Measurements from ENCODE around the gene ORMDL1. TPM values are rescaled to one million over a fixed set of nuclear protein-coding genes. Genes with fewer than 3 reads are reported as not detected.
A peak's percentile ranks its signal among the peaks of the same experiment; 100 is the strongest.

ORMDL1 gene
- total and polyA plus RNA-seq, 2 of the 13 experiments (the other 11 are each of a cell fraction or from before 2014, with no cell fraction given): 67.5 to 160 TPM

GRCh38 chr2:189783927-189784867 is at the start of gene ORMDL1, which contains the start of gene PMS1 (continued):
- TF ChIP-seq TSC22D2 (CRISPR knock-in tag; IDR thresholded peaks at IDR 0.05; ENCODE audit: borderline replicate concordance) (peak; percentile 90; the same call in 1 of the 2 replicates), POLR2AphosphoS5 (IDR thresholded peaks at IDR 0.05; ENCODE audit: low read depth, low read length) (peak; percentile 96), GLMP (CRISPR knock-in tag; IDR thresholded peaks at IDR 0.05; ENCODE audit: borderline replicate concordance) (peak; percentile 76; the same call in 1 of the 2 replicates), SCMH1 (CRISPR knock-in tag; IDR thresholded peaks at IDR 0.05; ENCODE audit: borderline replicate concordance) (no peak), PHB2 (IDR thresholded peaks at IDR 0.05; ENCODE audit: partially characterized antibody) (no peak), HHEX (CRISPR knock-in tag; IDR thresholded peaks at IDR 0.05) (peak; percentile 43), NR2F2 (IDR thresholded peaks at IDR 0.05; ENCODE audit: borderline replicate concordance, low read depth) (no peak), MLX (CRISPR knock-in tag; IDR thresholded peaks at IDR 0.05) (peak; percentile 53), ZBTB33 (CRISPR knock-in tag; IDR thresholded peaks at IDR 0.05) (peak; percentile 58; the same call in 1 of the 2 replicates), ZNF549 (CRISPR knock-in tag; IDR thresholded peaks at IDR 0.05) (no peak), MAFG (CRISPR knock-in tag; IDR thresholded peaks at IDR 0.05) (no peak), ZNF3 (CRISPR knock-in tag; IDR thresholded peaks at IDR 0.05) (no peak), ZNF691 (CRISPR knock-in tag; IDR thresholded peaks at IDR 0.05; ENCODE audit: borderline replicate concordance, low read depth) (peak; percentile 93; the same call in 1 of the 2 replicates), MTERF4 (CRISPR knock-in tag; IDR thresholded peaks at IDR 0.05) (peak; percentile 86; the same call in 1 of the 2 replicates), ATM (IDR thresholded peaks at IDR 0.05; ENCODE audit: borderline replicate concordance) (no peak), GRHL1 (CRISPR knock-in tag; conservative IDR thresholded peaks at IDR 0.05) (0 out of 2 replicates have a peak, but pooled peaks have one; percentile 15), ZKSCAN1 (IDR thresholded peaks at IDR 0.05; ENCODE audit: low read length) (no peak), THYN1 (CRISPR knock-in tag; IDR thresholded peaks at IDR 0.05; ENCODE audit: borderline replicate concordance, low read depth) (0 out of 2 replicates have a peak, but pooled peaks have one; percentile 92), ZKSCAN5 (CRISPR knock-in tag; IDR thresholded peaks at IDR 0.05) (no peak), SOX5 (CRISPR knock-in tag; IDR thresholded peaks at IDR 0.05; ENCODE audit: borderline replicate concordance) (peak; percentile 42; the same call in 1 of the 2 replicates), BORCS8-MEF2B (CRISPR knock-in tag; IDR thresholded peaks at IDR 0.05) (peak; percentile 99)
